Measurements from ENCODE around the gene DAB2IP.

DNA sequence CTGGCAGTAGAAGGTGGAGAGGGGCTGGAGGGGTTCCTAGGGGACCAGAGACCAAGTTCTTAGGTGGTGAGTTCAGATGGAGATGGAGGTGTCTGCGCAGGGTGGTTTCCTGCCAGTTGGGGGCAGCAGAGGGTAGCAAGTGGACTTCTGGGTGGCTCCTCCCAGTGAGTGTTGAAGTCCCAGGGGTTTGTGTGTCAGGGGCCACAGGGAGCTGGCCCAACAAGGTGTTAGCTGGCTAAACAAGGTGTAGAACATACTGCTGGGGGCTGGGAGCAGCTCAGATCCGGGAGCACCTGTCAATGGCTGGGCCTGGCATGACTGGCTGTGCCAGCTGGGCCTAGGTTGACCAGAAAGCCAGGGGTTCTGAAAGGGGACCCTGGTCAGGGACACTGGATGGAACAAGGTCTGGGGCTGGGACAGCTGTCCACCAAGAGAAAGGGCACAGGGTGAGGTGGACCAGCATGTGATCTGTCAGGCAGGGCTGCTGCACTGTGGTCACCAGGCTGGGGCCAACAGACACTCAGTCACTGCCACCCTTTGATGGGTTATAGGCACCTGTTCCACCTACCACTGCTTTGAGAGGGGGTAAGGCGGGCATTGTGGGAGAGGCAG, 35.6 kb downstream of the DAB2IP start:
- peak; percentile 21 for TF ChIP-seq POLR2AphosphoS5 (IDR thresholded peaks at IDR 0.05)
- TF ChIP-seq POLR2A (IDR thresholded peaks at IDR 0.05) = no peak
